ENCODE data around the gene ZBTB18. TPM values are rescaled to one million over a fixed set of nuclear protein-coding genes. Genes with fewer than 3 reads are reported as not detected.

ZBTB18 gene
- total RNA-seq, 1 experiment from 2014 or later, result 16.8 TPM

DNA sequence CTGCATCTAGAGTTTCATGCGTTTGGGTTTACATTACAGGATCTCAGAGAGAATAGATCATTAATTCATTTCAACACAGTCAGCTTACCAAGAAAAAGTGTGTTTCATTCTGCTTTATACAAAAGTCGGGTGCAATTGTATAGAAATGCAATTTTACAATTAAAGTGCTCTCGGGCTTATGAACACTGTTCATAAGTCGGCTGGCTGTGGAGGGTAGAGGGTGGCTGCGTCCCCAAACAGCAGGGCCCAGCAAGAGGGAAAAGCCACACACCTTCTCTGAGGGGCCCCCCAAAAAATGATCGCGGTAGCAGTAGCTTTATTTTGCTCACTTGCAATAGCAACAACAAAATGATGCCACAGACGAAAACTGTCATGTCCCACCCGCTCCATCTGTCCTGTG lies 13.8 kb upstream of the ZBTB18 start:
- ATAC-seq (no peak), DNase-seq (no peak)
- ChIA-PET POLR2A (ENCODE audit: unreplicated experiment) (no interaction called here), CTCF (interaction anchor here (0.7 kb wide), 1 partner anchor 320 kb away, joined by 5 read pairs; no protein-coding TSS in a partner anchor)
- H3F3A ChIP-seq (ENCODE audit: low read length, unreplicated experiment), result no peaks in the 10 kb centered on the region
- H3K9me2 ChIP-seq (replicated peaks; ENCODE audit: low read length), result no peaks in the 10 kb centered on the region
- H3K79me2 ChIP-seq (ENCODE audit: low read length), result no peaks in the 10 kb centered on the region
- no peak overlapping the region for H3K9ac ChIP-seq (ENCODE audit: low read length)
- no peaks in the 10 kb centered on the region for H3K27me3 ChIP-seq (ENCODE audit: low read length)
- H3K4me1 ChIP-seq (ENCODE audit: insufficient read depth, low read length), result no peaks in the 10 kb centered on the region
- intact Hi-C loops (cut with micrococcal nuclease), result no loop called here
- no peaks in the 10 kb centered on the region for H3K36me3 ChIP-seq (ENCODE audit: low read depth, low read length)
- no TSS peak for BruUV-seq (replicated peaks)
- no peak overlapping the region for H3K27ac ChIP-seq (ENCODE audit: low read length)
- H4K20me1 ChIP-seq (ENCODE audit: low read length), result no peaks in the 10 kb centered on the region
- no peak overlapping the region for H3K4me2 ChIP-seq (ENCODE audit: low read length)
- no peaks in the 10 kb centered on the region for H3K9me3 ChIP-seq (ENCODE audit: low read length)
- H3K4me3 ChIP-seq (ENCODE audit: low read length), result no peak overlapping the region
- TF ChIP-seq EZH2phosphoT487 (IDR thresholded peaks at IDR 0.05; ENCODE audit: borderline replicate concordance, low read length), result no peak
- no peak for TF ChIP-seq CTCF (conservative IDR thresholded peaks at IDR 0.05; ENCODE audit: low read depth, low read length)
- no peak for TF ChIP-seq EZH2 (IDR thresholded peaks at IDR 0.05; ENCODE audit: low read length, unreplicated experiment)
- H2AFZ ChIP-seq (ENCODE audit: low read length), result no peak overlapping the region

DNA sequence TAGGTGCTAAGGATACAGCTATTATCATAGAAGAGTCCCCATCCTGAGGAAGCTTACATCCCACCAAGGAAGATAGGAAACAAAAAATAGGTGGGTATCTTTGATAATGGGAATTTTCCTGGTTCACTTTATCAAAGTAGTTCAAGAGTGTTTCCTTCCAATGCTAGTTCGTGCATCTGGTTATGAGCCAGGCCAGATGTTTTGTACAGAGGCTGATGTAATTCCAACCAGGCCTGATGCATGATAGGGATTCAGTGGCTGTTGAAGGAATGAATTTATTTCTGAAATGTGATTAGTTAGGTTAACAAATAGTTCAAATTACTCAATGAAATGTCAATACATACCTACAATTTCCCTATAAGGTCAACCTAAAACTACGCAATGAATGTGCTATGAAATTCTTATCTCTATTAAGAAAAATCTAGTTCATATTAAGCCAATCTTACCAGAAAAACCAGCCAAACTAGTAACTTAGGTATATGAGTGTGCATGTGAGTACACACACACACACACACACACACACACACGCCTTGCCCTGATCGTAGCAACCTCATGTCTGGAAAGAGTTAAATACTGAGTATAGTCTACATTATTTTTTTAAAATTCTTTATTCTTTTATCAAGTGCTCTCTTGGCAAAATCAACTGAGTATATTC lies 9.5 kb upstream of the ZBTB18 start:
- Histone ChIP-seq H3K79me2 (ENCODE audit: low read length) (no peaks in the 10 kb centered on the region), H3K36me3 (ENCODE audit: low read depth, low read length) (no peaks in the 10 kb centered on the region), H3K9me2 (replicated peaks; ENCODE audit: low read length) (no peaks in the 10 kb centered on the region), H4K20me1 (ENCODE audit: low read length) (no peaks in the 10 kb centered on the region), H3K9me3 (ENCODE audit: low read length) (no peaks in the 10 kb centered on the region), H3F3A (ENCODE audit: low read length, unreplicated experiment) (no peaks in the 10 kb centered on the region), H2AFZ (ENCODE audit: low read length) (no peak overlapping the region), H3K4me3 (ENCODE audit: low read length) (no peak overlapping the region), H3K27me3 (ENCODE audit: low read length) (0 out of 2 replicates have a peak, but pooled peaks cover 6% of the 10 kb centered on the region), H3K4me2 (ENCODE audit: low read length) (no peak overlapping the region), H3K27ac (ENCODE audit: low read length) (no peak overlapping the region), H3K9ac (ENCODE audit: low read length) (no peak overlapping the region), H3K4me1 (ENCODE audit: insufficient read depth, low read length) (peaks cover 2% of the 10 kb centered on the region)
- ATAC-seq (no peak), DNase-seq (peak; percentile 39)
- ChIA-PET POLR2A (ENCODE audit: unreplicated experiment) (interaction anchor here (0.7 kb wide), 1 partner anchor 226 kb away, joined by 3 read pairs; no protein-coding TSS in a partner anchor), CTCF (no interaction called here)
- no peak for TF ChIP-seq EZH2phosphoT487 (IDR thresholded peaks at IDR 0.05; ENCODE audit: borderline replicate concordance, low read length)
- TF ChIP-seq EZH2 (IDR thresholded peaks at IDR 0.05; ENCODE audit: low read length, unreplicated experiment), result no peak
- no peak for TF ChIP-seq CTCF (conservative IDR thresholded peaks at IDR 0.05; ENCODE audit: low read depth, low read length)
- intact Hi-C loops (cut with micrococcal nuclease), result loop anchor here (10.0 kb wide), 1 partner anchor 63 kb away; no protein-coding TSS in a partner anchor
- no TSS peak for BruUV-seq (replicated peaks)

DNA sequence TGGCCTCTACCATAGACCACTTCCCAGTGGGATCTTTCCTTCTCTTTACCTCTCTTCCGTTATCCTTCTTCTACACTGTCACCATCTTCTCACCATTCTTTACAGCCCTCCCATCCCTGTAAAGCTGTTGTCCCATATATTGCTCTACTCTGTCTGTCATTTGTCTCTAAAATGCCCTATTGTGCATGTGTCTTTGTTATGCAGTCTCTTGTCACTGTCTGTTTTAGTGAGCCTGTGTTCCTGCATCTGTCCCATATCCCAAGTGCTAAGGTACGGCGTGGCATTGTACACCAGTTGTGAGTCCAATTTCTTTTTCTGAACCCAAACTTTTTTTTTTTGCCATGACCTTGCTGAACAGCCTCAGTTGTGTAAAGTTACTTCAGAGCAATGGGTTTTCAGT lies 8.8 kb upstream of the ZBTB18 start:
- 0 out of 2 replicates have a peak, but pooled peaks cover 6% of the 10 kb centered on the region for H3K27me3 ChIP-seq (ENCODE audit: low read length)
- H3K27ac ChIP-seq (ENCODE audit: low read length), result no peak overlapping the region
- peaks cover 8% of the 10 kb centered on the region for H3K4me1 ChIP-seq (ENCODE audit: insufficient read depth, low read length)
- no peaks in the 10 kb centered on the region for H3K9me3 ChIP-seq (ENCODE audit: low read length)
- H3K36me3 ChIP-seq (ENCODE audit: low read depth, low read length), result no peaks in the 10 kb centered on the region
- ChIA-PET POLR2A (ENCODE audit: unreplicated experiment) (no interaction called here), CTCF (interaction anchor here (0.7 kb wide), 1 partner anchor 814 kb away, joined by 4 read pairs; no protein-coding TSS in a partner anchor)
- no peaks in the 10 kb centered on the region for H3K79me2 ChIP-seq (ENCODE audit: low read length)
- H2AFZ ChIP-seq (ENCODE audit: low read length), result no peak overlapping the region
- intact Hi-C loops (cut with micrococcal nuclease), result loop anchor here (10.0 kb wide), 1 partner anchor 63 kb away; no protein-coding TSS in a partner anchor
- no peak overlapping the region for H3K4me3 ChIP-seq (ENCODE audit: low read length)
- H3F3A ChIP-seq (ENCODE audit: low read length, unreplicated experiment), result no peaks in the 10 kb centered on the region
- TF ChIP-seq CTCF (conservative IDR thresholded peaks at IDR 0.05; ENCODE audit: low read depth, low read length), result no peak
- no peak for TF ChIP-seq EZH2 (IDR thresholded peaks at IDR 0.05; ENCODE audit: low read length, unreplicated experiment)
- TF ChIP-seq EZH2phosphoT487 (IDR thresholded peaks at IDR 0.05; ENCODE audit: borderline replicate concordance, low read length), result no peak
- no peak overlapping the region for H3K9ac ChIP-seq (ENCODE audit: low read length)
- DNase-seq (no peak), ATAC-seq (no peak)
- no TSS peak for BruUV-seq (replicated peaks)
- no peaks in the 10 kb centered on the region for H3K9me2 ChIP-seq (replicated peaks; ENCODE audit: low read length)
- H3K4me2 ChIP-seq (ENCODE audit: low read length), result no peak overlapping the region
- no peaks in the 10 kb centered on the region for H4K20me1 ChIP-seq (ENCODE audit: low read length)
